OCI-LY7 (cell line): Measurements from ENCODE around the gene MILR1. TPM values are rescaled to one million over a fixed set of nuclear protein-coding genes. Genes with fewer than 3 reads are reported as not detected.

ENCODE experiments used
- BruUV-seq: library from RNA; stranded (reverse); fragments of 400-500 nt; replicated peaks from 2 replicates; lab custom pipeline; 2021; lab: Mats Ljungman, UMichigan
- CTCF ChIA-PET: fragments of 300-600 bp; sonication (Branson Sonifier 250); formaldehyde crosslinking; loops from one replicate; lab custom pipeline; 2022; ENCODE audit warnings: antibody characterized with exemption; ENCODE audit not compliant: unreplicated experiment; lab: Charles Lee
- POLR2A ChIA-PET: fragments of 300-600 bp; sonication (Branson Sonifier 250); formaldehyde crosslinking; loops from one replicate; lab custom pipeline; 2022; ENCODE audit warnings: antibody characterized with exemption; lab: Charles Lee
- DNase-seq: peaks from one replicate; pipeline ENCODE4 v3.0.0-alpha.2; 2015; ENCODE audit warnings: low spot score
- H2AFZ ChIP-seq: fragments of 200-600 bp; sonication (generic), shearing (Covaris generic); 2 replicates; pipeline ENCODE4 v1.6.1; 2014; ENCODE audit warnings: mild to moderate bottlenecking, antibody characterized with exemption, low read length, moderate library complexity
- H3K27ac ChIP-seq: fragments of 200-600 bp; sonication (generic); 2 replicates; pipeline ENCODE4 v1.5.1; 2014; ENCODE audit warnings: mixed run types, low read depth, mild to moderate bottlenecking, moderate library complexity, low read length, inconsistent platforms; ENCODE audit not compliant: poor library complexity, severe bottlenecking
- H3K36me3 ChIP-seq: fragments of 200-600 bp; sonication (generic); 2 replicates; pipeline ENCODE4 v1.6.1; 2014; ENCODE audit warnings: mild to moderate bottlenecking, antibody characterized with exemption, low read length, moderate library complexity, mixed read lengths; ENCODE audit not compliant: insufficient read depth
- H3K4me1 ChIP-seq: fragments of 200-600 bp; sonication (generic); 2 replicates; pipeline ENCODE4 v1.5.1; 2014; ENCODE audit warnings: mild to moderate bottlenecking, low read length; ENCODE audit not compliant: insufficient read depth, poor library complexity, severe bottlenecking
- H3K4me2 ChIP-seq: fragments of 200-600 bp; sonication (generic); 2 replicates; pipeline ENCODE4 v1.6.1; 2014; ENCODE audit warnings: mild to moderate bottlenecking, low read length
- H3K4me3 ChIP-seq: fragments of 200-600 bp; sonication (generic); 2 replicates; pipeline ENCODE4 v1.5.1; 2014; ENCODE audit warnings: mild to moderate bottlenecking, low read depth, low read length; ENCODE audit not compliant: poor library complexity, severe bottlenecking
- H3K79me2 ChIP-seq: fragments of 200-600 bp; sonication (generic); 2 replicates; pipeline ENCODE4 v1.6.1; 2016; ENCODE audit warnings: low read depth, mild to moderate bottlenecking, low read length, moderate library complexity, mixed read lengths; ENCODE audit not compliant: insufficient read depth
- H3K9me2 ChIP-seq: fragments of 200-600 bp; sonication (generic); 2 replicates; pipeline ENCODE4 v1.6.1; 2016; ENCODE audit warnings: mild to moderate bottlenecking, low read length, mixed read lengths; ENCODE audit not compliant: insufficient read depth
- H3K9me3 ChIP-seq: fragments of 200-600 bp; sonication (generic); 2 replicates; pipeline ENCODE4 v1.6.1; 2014; ENCODE audit warnings: mild to moderate bottlenecking, mixed run types, low read length, mixed read lengths
- H4K20me1 ChIP-seq: fragments of 200-600 bp; sonication (generic); 2 replicates; pipeline ENCODE4 v1.6.1; 2014; ENCODE audit warnings: mild to moderate bottlenecking, antibody characterized with exemption, low read length, moderate library complexity, mixed read lengths; ENCODE audit not compliant: insufficient read depth
- CTCF ChIP-seq: fragments of 200-600 bp; sonication (generic); conservative IDR thresholded peaks from 2 replicates; pipeline ENCODE4 v1.5.1; 2014; ENCODE audit warnings: mild to moderate bottlenecking, antibody characterized with exemption, low read length, moderate library complexity, mixed read lengths
- EZH2phosphoT487 ChIP-seq: fragments of 200-600 bp; sonication (generic); IDR thresholded peaks from 2 replicates; pipeline ENCODE4 v1.6.1; 2018; ENCODE audit warnings: low read depth, borderline replicate concordance, mild to moderate bottlenecking, mixed run types, antibody characterized with exemption, low read length, moderate library complexity, mixed read lengths
- intact Hi-C: fragments of 100-400 bp; cut with micrococcal nuclease; formaldehyde crosslinking; loops from one replicate; pipeline ENCODE4 v1.10.0; 2022; ENCODE audit not compliant: unreplicated experiment
- total RNA-seq, 2 experiments: library from RNA; depleted of rRNA in 1 of 2; stranded (reverse); fragments of >200 nt in 1 of 2; shearing (Covaris generic) in 1 of 2; gene quantifications; 2 replicates each; pipeline ENCODE4 v1.2.3, GENCODE V29; 2014 to 2022

The MILR1 gene
- total RNA-seq, 2 experiments from 2014 or later: 68.7 to 101 TPM

GRCh38 chr17:64500862-64501765 is 52.2 kb downstream of the MILR1 start:
- H4K20me1 ChIP-seq: peaks cover 55% of the 10 kb centered on the region
- no peak for DNase-seq
- intact Hi-C loops: no loop called here
- no TSS peak for BruUV-seq
- no peak overlapping the region for H3K4me3 ChIP-seq
- H2AFZ ChIP-seq: no peak overlapping the region
- TF ChIP-seq EZH2phosphoT487: no peak
- TF ChIP-seq CTCF: no peak
- ChIA-PET CTCF (no interaction called here), POLR2A (no interaction called here)
- peaks cover 84% of the 10 kb centered on the region for H3K36me3 ChIP-seq
- no peaks in the 10 kb centered on the region for H3K9me2 ChIP-seq
- peaks cover 72% of the 10 kb centered on the region for H3K4me1 ChIP-seq
- peaks cover 80% of the 10 kb centered on the region for H3K79me2 ChIP-seq
- no peak overlapping the region for H3K4me2 ChIP-seq
- peak overlapping the region; percentile 26 for H3K27ac ChIP-seq
- H3K9me3 ChIP-seq: no peaks in the 10 kb centered on the region

- Histone ChIP-seq H3K4me1 (peaks cover 71% of the 10 kb centered on the region), H3K9me2 (no peaks in the 10 kb centered on the region), H3K79me2 (peaks cover 79% of the 10 kb centered on the region), H4K20me1 (peaks cover 55% of the 10 kb centered on the region), H3K27ac (no peak overlapping the region), H3K4me2 (no peak overlapping the region), H3K4me3 (no peak overlapping the region), H3K36me3 (peaks cover 84% of the 10 kb centered on the region), H2AFZ (no peak overlapping the region), H3K9me3 (no peaks in the 10 kb centered on the region)
- intact Hi-C loops: no loop called here
- CTCF ChIA-PET: no interaction called here
- TF ChIP-seq CTCF (no peak), EZH2phosphoT487 (no peak)
- BruUV-seq: no TSS peak
- POLR2A ChIA-PET: interaction anchor here (0.7 kb wide), 1 partner anchor 20 kb away, joined by 3 read pairs; no protein-coding TSS in a partner anchor
- no peak for DNase-seq
These were observed 53.1 kb downstream of the MILR1 start for GRCh38 chr17:64502021-64502420.

- no peaks in the 10 kb centered on the region for H3K9me3 ChIP-seq
- no TSS peak for BruUV-seq
- peaks cover 87% of the 10 kb centered on the region for H3K79me2 ChIP-seq
- no peak for DNase-seq
- TF ChIP-seq EZH2phosphoT487 (no peak), CTCF (no peak)
- no peaks in the 10 kb centered on the region for H3K9me2 ChIP-seq
- no peak overlapping the region for H3K27ac ChIP-seq
- H2AFZ ChIP-seq: no peak overlapping the region
- ChIA-PET CTCF (interaction anchor here (0.6 kb wide), 1 partner anchor 421 kb away, joined by 3 read pairs; no protein-coding TSS in a partner anchor), POLR2A (interaction anchor here (0.6 kb wide), 1 partner anchor 30 kb away, joined by 4 read pairs; no protein-coding TSS in a partner anchor)
- peaks cover 83% of the 10 kb centered on the region for H3K36me3 ChIP-seq
- intact Hi-C loops: no loop called here
- H3K4me3 ChIP-seq: no peak overlapping the region
- no peak overlapping the region for H3K4me2 ChIP-seq
- H4K20me1 ChIP-seq: peaks cover 58% of the 10 kb centered on the region
- H3K4me1 ChIP-seq: peaks cover 66% of the 10 kb centered on the region
These were observed 53.9 kb downstream of the MILR1 start for GRCh38 chr17:64502809-64503208.
